ENCODE measurements around the gene KRT36.

KRT36 gene

GRCh38 chr17:41529491-41529915, 39.8 kb upstream of the KRT36 start:
- H3K4me3 ChIP-seq (ENCODE audit: low read depth, low read length): no peak overlapping the region
- no peak for TF ChIP-seq CTCF (conservative IDR thresholded peaks at IDR 0.05; ENCODE audit: low read depth, low read length)
- no peak for DNase-seq (ENCODE audit: low read depth)

GRCh38 chr17:41528959-41529353, 39.2 kb upstream of the KRT36 start:
- no peak for DNase-seq (ENCODE audit: low read depth)
- TF ChIP-seq CTCF (conservative IDR thresholded peaks at IDR 0.05; ENCODE audit: low read depth, low read length): no peak
- no peak overlapping the region for H3K4me3 ChIP-seq (ENCODE audit: low read depth, low read length)

GRCh38 chr17:41527063-41528023, 37.6 kb upstream of the KRT36 start:
- DNase-seq (ENCODE audit: low read depth): no peak
- TF ChIP-seq CTCF (conservative IDR thresholded peaks at IDR 0.05; ENCODE audit: low read depth, low read length): no peak
- peak overlapping the region; percentile 60 for H3K4me3 ChIP-seq (ENCODE audit: low read depth, low read length)

- H3K4me3 ChIP-seq (ENCODE audit: low read depth, low read length): no peak overlapping the region
- DNase-seq (ENCODE audit: low read depth): no peak
- no peak for TF ChIP-seq CTCF (conservative IDR thresholded peaks at IDR 0.05; ENCODE audit: low read depth, low read length)
Observed at GRCh38 chr17:41524261-41524660, 34.6 kb upstream of the KRT36 start.

GRCh38 chr17:41523787-41524186, 34.1 kb upstream of the KRT36 start:
- TF ChIP-seq CTCF (conservative IDR thresholded peaks at IDR 0.05; ENCODE audit: low read depth, low read length): no peak
- DNase-seq (ENCODE audit: low read depth): no peak
- H3K4me3 ChIP-seq (ENCODE audit: low read depth, low read length): no peak overlapping the region

- DNase-seq (ENCODE audit: low read depth): no peak
- TF ChIP-seq CTCF (conservative IDR thresholded peaks at IDR 0.05; ENCODE audit: low read depth, low read length): no peak
Observed at GRCh38 chr17:41523225-41523593, 33.5 kb upstream of the KRT36 start.

More at GRCh38 chr17:41523225-41523593, 33.5 kb upstream of the KRT36 start:
- H3K4me3 ChIP-seq (ENCODE audit: low read depth, low read length): no peak overlapping the region
